ENCODE data around the gene RUNX1. TPM values are rescaled to one million over a fixed set of nuclear protein-coding genes. Genes with fewer than 3 reads are reported as not detected.

RUNX1 gene
- total RNA-seq, 1 experiment from 2014 or later: 0.52 TPM

- H3K27me3 ChIP-seq (replicated peaks; ENCODE audit: insufficient read depth, low read depth, low read length, poor library complexity): peaks cover 15% of the 10 kb centered on the region
- no peak for DNase-seq (ENCODE audit: low spot score)
- intact Hi-C loops (cut with micrococcal nuclease; ENCODE audit: unreplicated experiment): no loop called here
- POLR2A ChIA-PET (ENCODE audit: low non-redundant PET): no interaction called here
- no peaks in the 10 kb centered on the region for H3K36me3 ChIP-seq (ENCODE audit: insufficient read depth, low read length, poor library complexity, severe bottlenecking)
- H3K9me3 ChIP-seq (ENCODE audit: low read depth, low read length, poor library complexity, severe bottlenecking): no peaks in the 10 kb centered on the region
- no peaks in the 10 kb centered on the region for H3K4me1 ChIP-seq (ENCODE audit: insufficient read depth, low read length, poor library complexity, severe bottlenecking)
- no TSS peak for BruUV-seq (replicated peaks)
- no peak overlapping the region for H3K4me3 ChIP-seq (ENCODE audit: low read depth, low read length, poor library complexity, severe bottlenecking)
- CTCF ChIA-PET: no interaction called here
- TF ChIP-seq EZH2 (IDR thresholded peaks at IDR 0.05; ENCODE audit: borderline replicate concordance, low read depth, low read length, poor library complexity, severe bottlenecking) (no peak), CTCF (conservative IDR thresholded peaks at IDR 0.05; ENCODE audit: low read depth, low read length) (no peak)
- no peak overlapping the region for H3K27ac ChIP-seq (ENCODE audit: low read depth, low read length, poor library complexity, severe bottlenecking)
These were observed 33.0 kb downstream of the RUNX1 start for GRCh38 chr21:35016071-35016470.

- no peaks in the 10 kb centered on the region for H3K4me1 ChIP-seq (ENCODE audit: insufficient read depth, low read length, poor library complexity, severe bottlenecking)
- H3K27me3 ChIP-seq (replicated peaks; ENCODE audit: insufficient read depth, low read depth, low read length, poor library complexity): peaks cover 21% of the 10 kb centered on the region
- BruUV-seq (replicated peaks): no TSS peak
- H3K36me3 ChIP-seq (ENCODE audit: insufficient read depth, low read length, poor library complexity, severe bottlenecking): no peaks in the 10 kb centered on the region
- ChIA-PET POLR2A (ENCODE audit: low non-redundant PET) (no interaction called here), CTCF (no interaction called here)
- intact Hi-C loops (cut with micrococcal nuclease; ENCODE audit: unreplicated experiment): no loop called here
- no peaks in the 10 kb centered on the region for H3K9me3 ChIP-seq (ENCODE audit: low read depth, low read length, poor library complexity, severe bottlenecking)
- no peak for DNase-seq (ENCODE audit: low spot score)
- H3K27ac ChIP-seq (ENCODE audit: low read depth, low read length, poor library complexity, severe bottlenecking): no peak overlapping the region
- no peak overlapping the region for H3K4me3 ChIP-seq (ENCODE audit: low read depth, low read length, poor library complexity, severe bottlenecking)
- TF ChIP-seq EZH2 (IDR thresholded peaks at IDR 0.05; ENCODE audit: borderline replicate concordance, low read depth, low read length, poor library complexity, severe bottlenecking): no peak
- TF ChIP-seq CTCF (conservative IDR thresholded peaks at IDR 0.05; ENCODE audit: low read depth, low read length): no peak
These were observed 33.6 kb downstream of the RUNX1 start for GRCh38 chr21:35015435-35016024.

- ChIA-PET POLR2A (ENCODE audit: low non-redundant PET) (no interaction called here), CTCF (no interaction called here)
- Histone ChIP-seq H3K36me3 (ENCODE audit: insufficient read depth, low read length, poor library complexity, severe bottlenecking) (no peaks in the 10 kb centered on the region), H3K27ac (ENCODE audit: low read depth, low read length, poor library complexity, severe bottlenecking) (no peak overlapping the region), H3K4me3 (ENCODE audit: low read depth, low read length, poor library complexity, severe bottlenecking) (no peak overlapping the region), H3K27me3 (replicated peaks; ENCODE audit: insufficient read depth, low read depth, low read length, poor library complexity) (peaks cover 21% of the 10 kb centered on the region), H3K4me1 (ENCODE audit: insufficient read depth, low read length, poor library complexity, severe bottlenecking) (no peaks in the 10 kb centered on the region), H3K9me3 (ENCODE audit: low read depth, low read length, poor library complexity, severe bottlenecking) (no peaks in the 10 kb centered on the region)
- intact Hi-C loops (cut with micrococcal nuclease; ENCODE audit: unreplicated experiment): no loop called here
- TF ChIP-seq EZH2 (IDR thresholded peaks at IDR 0.05; ENCODE audit: borderline replicate concordance, low read depth, low read length, poor library complexity, severe bottlenecking): no peak
- no peak for TF ChIP-seq CTCF (conservative IDR thresholded peaks at IDR 0.05; ENCODE audit: low read depth, low read length)
- BruUV-seq (replicated peaks): no TSS peak
- no peak for DNase-seq (ENCODE audit: low spot score)
These were observed 34.6 kb downstream of the RUNX1 start for GRCh38 chr21:35014302-35015041.

All from A673 (cell line).